Inferior parietal cortex (tissue), 1 donor: ENCODE measurements around the gene HECW1.
A peak's percentile ranks its signal among the peaks of the same experiment; 100 is the strongest.

ENCODE experiments used
- DNase-seq: peaks from one replicate; pipeline ENCODE4 v3.0.0-alpha.2; 2016; ENCODE audit errors: extremely low spot score

The HECW1 gene

DNA sequence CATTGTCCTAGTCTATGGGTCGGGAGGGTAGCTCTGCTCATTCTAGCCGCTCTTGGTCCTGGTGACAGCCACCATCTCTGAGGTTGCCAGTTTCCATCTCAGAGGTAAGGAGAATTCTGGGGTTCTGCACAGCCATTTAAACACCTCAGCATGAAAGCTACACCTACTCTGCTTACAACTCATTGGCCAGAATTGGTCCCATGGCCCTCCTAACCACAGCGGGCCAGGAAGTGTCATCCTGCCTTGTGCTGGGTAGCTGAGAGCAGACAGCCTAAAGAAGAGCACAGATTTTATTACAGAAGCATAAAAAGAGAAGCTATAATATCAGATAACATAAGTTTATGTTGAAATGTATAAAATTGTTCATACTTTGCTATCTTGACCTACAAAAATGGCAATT lies 152.7 kb downstream of the HECW1 start:
- no peak for DNase-seq

DNA sequence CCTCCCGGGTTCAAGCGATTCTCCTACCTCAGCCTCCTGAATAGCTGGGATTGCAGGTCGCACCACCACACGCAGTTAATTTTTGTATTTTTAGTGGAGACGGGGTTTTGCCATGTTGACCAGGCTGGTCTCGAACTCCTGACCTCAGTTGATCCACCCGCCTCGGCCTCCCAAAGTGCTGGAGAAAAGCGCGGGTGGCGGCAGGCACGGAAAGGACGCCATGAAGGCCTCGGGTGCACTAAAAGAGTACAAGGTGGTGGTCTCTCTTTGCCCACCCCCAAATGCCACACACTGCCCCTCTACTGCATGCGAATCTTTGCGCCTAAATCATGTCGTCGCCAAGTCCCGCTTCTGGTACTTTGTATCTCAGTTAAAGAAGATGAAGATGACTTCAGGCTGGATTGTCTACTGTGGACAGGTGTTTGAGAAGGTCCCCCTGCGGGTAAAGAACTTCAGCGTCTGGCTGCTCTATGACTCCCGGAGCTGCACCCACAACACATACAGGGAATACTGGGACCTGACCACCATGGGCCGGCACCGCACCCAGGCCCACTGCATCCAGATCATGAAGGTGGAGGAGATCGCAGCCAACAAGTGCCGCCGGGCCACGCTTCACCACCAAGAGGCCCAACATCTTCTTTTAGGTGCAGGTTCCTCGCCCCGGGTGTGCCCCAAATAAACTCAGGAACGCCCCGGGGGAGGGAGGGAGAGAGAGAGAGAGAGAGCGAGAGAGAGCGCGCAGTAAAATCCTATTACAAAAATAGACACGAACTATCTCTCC lies 161.7 kb downstream of the HECW1 start:
- no peak for DNase-seq

GRCh38 chr7:43274752-43275151 lies 162.3 kb downstream of the HECW1 start:
- DNase-seq: no peak

- DNase-seq: no peak
Measured at GRCh38 chr7:43276547-43276946, 164.1 kb downstream of the HECW1 start.

DNA sequence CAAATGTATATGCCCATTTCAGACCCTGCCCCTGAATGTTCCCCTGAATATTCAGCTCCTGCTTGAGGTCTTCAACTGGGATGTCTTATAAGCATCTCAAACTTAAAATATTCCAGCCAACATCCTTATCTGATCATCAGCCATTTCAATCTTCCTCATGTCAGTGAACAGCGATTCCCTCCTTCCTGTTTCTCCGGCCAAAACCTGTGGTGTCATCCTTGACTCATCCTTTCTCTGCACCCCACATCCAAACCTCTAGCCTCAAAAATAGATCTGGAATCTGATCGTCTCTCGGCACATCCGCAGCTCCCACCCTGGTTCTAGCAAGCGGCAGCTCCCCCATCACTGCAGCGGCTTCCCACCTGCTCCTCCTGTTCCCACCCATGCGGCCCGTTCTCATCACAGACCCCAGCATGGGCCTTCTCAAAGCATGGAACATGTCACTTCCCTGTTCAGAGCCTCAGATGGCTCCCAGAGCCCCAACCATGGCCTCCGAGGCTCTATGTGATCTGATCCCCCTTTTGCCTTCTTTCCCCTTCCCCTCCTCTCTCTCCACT lies 165.7 kb downstream of the HECW1 start:
- no peak for DNase-seq

- DNase-seq: no peak
Measured at GRCh38 chr7:43281268-43281667, 168.8 kb downstream of the HECW1 start.

DNA sequence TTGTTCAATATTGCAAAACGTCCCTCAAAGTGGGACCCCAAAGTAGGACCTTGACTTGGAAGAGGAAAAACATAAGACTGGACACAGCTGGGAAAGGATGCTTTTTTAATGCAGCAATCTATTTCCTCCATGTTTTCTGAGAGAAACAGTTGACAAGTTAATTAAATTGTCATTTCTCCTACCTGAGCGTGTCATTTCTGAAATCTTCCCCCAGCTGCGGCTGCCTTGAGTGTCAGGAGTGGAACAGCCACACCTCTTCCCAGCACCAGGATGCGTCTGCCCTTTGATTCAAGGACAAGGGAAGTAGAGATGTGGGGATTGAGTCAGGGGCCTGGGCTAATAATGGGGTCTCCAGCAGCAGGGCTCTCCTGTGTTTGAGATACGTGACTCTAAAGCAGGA lies 171.3 kb downstream of the HECW1 start:
- DNase-seq: no peak

DNA sequence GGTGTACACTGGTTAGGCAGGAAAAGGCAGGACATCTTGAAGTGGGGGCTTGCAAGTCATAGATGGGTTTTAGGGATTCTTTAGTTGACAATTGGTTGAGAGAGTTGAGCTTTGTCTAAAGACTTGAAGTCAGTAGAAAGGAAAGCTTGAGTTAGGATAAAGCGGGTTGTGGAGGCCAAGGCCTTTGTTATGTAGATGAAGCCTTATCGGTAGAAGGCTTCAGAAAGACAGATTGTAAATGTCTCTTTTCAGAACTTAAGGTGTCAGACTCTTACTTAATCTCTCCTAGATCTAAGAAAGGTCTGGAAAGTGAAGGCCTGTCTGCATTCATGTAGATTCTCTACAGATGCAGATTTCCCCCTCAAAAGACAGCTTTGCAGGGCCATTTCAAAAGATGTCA lies 177.4 kb downstream of the HECW1 start:
- no peak for DNase-seq

- DNase-seq: no peak
Measured at GRCh38 chr7:43290978-43291377, 178.5 kb downstream of the HECW1 start.

DNA sequence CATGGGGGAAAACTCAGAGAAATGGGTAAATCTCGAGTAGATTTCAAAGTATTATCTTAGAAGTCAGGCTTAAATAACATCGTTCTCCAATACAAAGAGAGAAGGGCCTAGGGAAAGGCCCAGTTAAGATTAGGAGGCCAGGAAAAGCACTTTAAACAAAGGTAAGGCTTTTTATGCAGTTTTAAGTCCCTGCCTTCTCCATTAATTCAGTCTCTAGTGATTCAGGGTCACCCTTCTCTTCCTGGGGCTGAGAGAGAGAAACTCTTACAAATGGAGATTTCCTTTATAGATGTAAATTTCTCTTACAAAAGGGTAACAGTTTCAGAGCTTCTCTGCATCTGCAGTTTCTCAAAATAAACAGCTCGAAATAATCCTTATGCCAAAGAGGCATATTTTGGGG lies 179.3 kb downstream of the HECW1 start:
- no peak for DNase-seq

DNA sequence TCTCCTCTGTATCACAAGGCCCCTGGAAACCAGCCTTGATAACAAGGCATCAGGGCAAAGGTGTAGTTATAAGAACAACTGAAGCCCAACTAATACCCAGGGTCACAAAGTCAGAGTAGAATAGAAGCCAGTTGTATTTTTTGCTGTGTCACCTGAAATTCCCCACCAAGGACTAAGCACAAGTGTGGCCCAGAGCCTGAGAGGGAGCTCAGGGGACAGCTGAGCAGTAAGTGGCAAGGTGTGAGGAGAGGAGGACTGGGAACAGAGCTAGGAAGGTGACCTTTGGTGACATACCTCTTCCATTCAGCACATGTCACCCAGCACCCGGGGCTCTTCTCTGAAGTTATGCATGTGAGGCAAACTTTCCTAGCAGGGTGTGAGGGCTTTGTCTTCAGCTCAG lies 179.9 kb downstream of the HECW1 start:
- DNase-seq: no peak

DNA sequence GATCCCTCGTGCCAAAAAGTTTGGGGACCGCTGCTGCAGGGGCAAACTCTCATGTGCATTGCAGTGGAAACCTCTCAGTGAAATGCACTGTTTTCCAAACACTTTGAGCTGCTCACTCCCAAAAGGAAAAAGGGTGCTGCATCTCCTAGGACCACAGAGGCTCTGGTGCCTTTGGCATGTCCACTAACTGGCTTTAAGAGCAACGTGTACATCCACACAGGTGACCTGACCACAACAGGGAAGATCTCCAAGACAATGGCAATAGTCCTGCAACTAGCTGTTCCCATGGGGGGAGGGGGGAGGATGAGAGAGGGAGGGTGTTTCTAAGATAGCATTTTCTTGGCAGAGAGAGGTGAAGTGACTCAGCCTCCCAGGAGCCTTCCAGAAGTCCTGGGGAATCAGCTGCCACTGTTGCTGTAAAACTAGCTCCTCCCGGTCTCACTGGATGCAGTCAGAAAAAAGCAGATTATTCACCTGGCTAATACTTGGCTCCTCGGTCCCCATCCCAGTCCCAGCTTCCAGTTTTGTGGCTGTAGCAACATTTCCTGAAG lies 181.7 kb downstream of the HECW1 start:
- DNase-seq: peak; percentile 56

DNA sequence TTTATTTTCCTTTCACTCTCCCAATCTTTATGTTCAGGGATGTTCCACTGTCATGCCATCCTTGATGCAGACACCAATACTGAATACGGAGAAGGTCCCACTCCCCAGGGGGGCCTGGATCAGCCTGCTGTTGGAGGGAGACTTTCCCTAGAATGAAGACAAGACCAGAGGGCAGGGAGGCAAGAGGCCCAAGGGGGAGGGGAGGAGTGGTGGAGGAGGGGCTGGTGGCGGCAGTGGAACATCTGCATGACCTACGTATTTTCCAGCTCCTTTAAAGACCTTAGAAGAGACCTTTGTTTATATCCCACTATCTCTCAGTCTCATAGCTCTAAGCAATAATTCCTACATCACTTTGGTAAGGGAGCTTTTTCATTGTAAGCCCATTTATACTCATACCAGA lies 183.0 kb downstream of the HECW1 start:
- DNase-seq: no peak

DNA sequence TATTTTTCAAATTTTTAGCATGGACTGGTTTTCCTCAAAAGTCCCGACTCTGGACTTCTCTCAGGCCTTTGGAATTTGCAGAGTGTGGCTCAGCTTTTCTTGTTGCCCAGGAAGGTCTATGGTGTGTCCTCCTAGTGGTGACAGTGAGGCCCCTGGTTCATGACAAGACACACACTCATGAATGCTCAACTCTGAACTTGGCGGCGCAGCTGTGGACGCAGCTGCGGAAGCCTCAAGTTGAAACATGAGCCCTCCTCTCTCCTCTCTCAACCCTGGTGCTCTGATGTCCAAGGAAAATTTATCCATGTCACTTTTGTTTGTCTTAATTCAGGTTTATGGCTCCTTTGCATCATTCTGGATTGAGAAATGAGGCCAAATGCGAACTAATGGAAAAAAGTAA lies 183.9 kb downstream of the HECW1 start:
- no peak for DNase-seq

- DNase-seq: no peak
Measured at GRCh38 chr7:43298617-43299016, 186.2 kb downstream of the HECW1 start.

DNA sequence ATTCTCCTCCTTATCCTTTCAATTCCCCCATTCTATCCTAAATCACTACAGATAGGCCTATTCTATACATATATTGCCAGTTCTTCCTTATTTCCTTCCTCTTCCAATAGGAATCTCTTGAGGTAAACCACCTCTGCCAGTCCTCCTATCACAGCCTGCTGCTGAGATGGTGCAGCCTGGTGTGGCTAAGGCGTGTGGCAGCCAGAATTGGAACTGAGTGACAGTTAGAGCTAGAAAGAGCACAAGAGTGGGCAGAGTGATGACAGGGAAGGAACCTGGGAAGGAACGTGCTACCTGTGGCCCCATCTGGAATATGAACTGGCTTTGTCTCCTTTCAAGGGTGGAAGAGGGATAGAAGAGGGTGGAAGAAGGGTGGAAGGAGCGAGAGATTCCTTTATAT lies 187.7 kb downstream of the HECW1 start:
- DNase-seq: no peak

DNA sequence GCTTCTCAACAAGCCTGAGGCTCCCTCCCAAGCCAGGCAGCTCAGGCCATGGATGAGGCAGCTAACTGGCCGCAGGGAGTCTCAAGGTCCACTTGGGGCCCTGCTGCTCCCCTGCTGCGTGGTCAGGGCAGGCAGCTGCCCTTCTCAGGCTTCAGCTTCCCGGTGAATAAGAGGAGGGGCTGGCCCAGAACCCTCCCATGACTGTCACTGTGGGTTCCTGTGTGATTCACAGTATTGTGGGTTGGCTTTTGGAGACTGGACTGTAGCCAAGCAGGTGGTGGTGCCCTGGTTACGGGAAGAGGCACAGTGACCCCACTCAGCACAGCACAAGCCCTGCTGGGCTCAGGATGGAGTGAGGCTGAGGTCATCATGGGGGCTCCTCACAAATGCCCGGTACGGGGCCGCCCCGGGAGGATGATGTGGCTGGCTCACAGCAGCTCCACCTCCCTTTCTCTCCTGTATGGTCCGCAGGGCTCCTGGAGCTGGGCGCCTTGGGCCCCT lies 189.8 kb downstream of the HECW1 start:
- DNase-seq: no peak

DNA sequence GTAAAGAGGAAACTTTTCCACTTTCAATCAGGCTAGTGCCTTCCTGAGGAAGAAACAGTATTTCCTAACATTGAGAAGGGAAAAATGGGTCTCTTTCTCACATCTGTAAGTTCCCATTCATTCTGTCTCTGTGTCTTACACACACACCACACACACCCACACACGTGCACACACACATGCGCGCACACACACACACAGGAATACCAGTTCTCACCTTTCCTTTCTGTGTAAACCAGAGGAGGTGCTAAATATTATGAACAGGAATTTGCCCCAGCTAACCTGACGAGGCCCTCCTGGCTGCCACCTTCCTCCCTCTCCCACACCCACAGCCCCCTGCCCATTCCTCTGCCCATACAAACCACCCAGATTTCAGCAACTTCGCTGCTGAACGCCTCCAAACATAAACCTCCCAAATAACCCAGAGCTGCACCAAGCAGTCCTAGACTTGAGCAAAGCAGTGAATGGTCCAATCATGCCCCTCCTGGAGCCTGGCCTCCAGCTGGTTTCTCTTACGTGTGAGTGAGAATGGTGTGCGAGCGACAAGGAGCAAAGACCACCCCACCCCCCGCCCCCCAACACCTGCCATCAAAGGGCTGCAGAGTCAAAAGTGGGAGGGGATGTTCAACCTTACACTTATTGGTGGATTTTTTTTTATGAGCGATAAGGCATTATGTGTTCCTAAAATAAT lies 190.5 kb downstream of the HECW1 start:
- no peak for DNase-seq

GRCh38 chr7:43303740-43304241 lies 191.3 kb downstream of the HECW1 start:
- peak; percentile 58 for DNase-seq

GRCh38 chr7:43306404-43306803 lies 194.0 kb downstream of the HECW1 start:
- DNase-seq: no peak

DNA sequence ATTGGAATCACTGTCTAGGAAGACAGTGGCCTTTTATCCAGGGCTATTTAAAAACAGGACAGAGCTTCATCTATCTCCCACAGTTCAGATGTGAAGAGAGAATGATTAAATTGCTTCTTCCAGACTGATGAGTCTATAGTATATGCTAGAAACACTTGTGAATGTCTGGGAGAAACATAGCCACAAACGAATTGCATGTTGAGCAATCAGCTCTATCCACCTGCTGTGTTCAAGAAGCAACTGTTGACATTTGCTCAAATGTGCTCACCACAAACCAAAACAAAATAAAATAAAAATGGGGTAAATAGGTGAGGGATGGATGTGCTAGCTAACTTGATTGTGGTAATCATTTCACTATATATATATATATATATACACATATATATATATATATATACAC lies 195.1 kb downstream of the HECW1 start:
- no peak for DNase-seq

DNA sequence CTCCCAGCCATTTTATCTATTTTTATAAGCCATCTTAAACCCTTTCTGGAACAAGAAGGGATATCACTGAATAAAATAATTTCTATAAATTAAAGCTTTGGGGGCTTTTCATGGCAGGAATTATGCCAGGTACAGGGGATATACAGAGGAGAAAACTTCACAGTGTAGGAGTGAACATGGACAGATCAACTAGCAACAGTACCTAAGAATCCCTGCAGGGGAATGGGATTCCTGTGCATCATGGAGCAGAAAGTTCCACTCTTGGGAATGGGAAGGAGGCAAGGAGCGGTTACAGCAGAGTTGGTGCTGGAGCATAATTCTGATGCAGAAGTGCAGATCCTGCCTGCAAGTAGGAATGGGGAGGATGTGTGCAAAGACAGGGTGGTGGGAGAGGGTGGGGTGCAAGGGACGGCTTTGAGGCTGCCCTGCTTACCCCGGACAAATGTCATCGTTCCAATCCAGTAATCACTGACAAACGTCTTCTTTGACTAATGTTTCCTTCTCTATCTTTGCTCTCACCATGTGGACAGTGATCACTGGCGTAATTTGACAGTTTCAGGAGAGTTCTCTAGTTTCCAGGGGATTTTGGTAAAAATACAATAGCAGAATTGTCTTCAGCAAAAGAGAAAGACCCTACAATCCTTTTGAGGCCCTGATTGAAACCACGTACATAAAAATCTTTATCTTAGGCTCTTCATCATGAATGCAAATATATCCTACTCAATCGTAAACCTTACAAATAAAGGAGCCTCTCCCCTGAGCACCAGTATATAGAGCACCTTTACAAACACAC lies 196.7 kb downstream of the HECW1 start:
- no peak for DNase-seq
